H54 (cell line): ENCODE results near the gene SULT4A1.
"Not testable (repeated sequence)": the region's sequence is repeated elsewhere in the genome, so short reads cannot be mapped to it uniquely, and the experiment has no call there.

Experiments
- DNase-seq: peaks from one replicate; pipeline ENCODE4 v3.0.0; 2011; ENCODE audit warnings: low spot score, mixed read lengths; ENCODE audit not compliant: insufficient read length
- FAIRE-seq: peaks from 3 replicates; lab custom pipeline; 2011; peaks lifted over from hg19 to GRCh38; lab: Jason Lieb, UNC
- POLR2A ChIP-seq: IDR thresholded peaks from 2 replicates; pipeline ENCODE4 v1.6.1; 2011; ENCODE audit warnings: low read depth, mild to moderate bottlenecking, low read length

SULT4A1 gene, protein sequence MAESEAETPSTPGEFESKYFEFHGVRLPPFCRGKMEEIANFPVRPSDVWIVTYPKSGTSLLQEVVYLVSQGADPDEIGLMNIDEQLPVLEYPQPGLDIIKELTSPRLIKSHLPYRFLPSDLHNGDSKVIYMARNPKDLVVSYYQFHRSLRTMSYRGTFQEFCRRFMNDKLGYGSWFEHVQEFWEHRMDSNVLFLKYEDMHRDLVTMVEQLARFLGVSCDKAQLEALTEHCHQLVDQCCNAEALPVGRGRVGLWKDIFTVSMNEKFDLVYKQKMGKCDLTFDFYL

DNA sequence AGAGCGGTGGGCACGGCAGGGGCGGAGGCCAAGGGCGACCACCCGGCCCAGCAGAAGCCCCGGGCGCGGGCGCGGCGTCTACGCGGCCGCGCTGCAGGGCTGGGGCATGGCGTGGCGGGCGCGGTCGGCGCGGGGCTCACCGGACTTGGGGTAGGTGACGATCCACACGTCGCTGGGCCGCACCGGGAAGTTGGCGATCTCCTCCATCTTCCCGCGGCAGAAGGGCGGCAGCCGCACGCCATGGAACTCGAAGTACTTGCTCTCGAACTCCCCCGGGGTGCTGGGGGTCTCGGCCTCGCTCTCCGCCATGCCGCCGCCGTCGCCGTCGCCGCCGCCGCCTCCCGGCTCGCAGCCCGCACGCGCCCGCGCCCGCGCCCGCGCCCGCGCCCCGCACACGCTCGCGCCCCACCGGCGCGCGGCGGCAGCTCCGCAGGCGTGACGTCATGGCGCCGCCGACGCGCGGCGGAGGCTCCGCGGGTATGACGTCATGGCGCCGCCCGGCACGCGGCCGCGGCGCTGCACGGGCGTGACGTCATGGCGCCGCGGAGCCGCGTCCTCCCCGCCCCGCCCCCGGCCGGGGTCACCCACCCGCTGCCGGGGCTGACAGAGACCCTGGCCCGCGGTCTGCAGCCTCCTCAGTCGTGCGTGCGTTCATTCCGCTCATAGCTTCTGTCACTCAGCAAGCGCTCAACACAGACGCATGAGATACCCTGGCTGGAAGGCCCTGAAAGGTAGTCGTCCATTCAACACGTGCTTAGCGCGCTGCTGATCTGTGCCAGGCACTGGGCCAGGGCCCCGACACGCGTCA lies at the start of gene SULT4A1:
TSS of gene SULT4A1 (minus strand) at position 440 of the 808 bp plus-strand sequence. CDS start at position 309, 131 bp downstream.
- TF ChIP-seq POLR2A, result peak; percentile 28; the same call in 1 of the 2 replicates
- FAIRE-seq (no peak), DNase-seq (no peak)

DNA sequence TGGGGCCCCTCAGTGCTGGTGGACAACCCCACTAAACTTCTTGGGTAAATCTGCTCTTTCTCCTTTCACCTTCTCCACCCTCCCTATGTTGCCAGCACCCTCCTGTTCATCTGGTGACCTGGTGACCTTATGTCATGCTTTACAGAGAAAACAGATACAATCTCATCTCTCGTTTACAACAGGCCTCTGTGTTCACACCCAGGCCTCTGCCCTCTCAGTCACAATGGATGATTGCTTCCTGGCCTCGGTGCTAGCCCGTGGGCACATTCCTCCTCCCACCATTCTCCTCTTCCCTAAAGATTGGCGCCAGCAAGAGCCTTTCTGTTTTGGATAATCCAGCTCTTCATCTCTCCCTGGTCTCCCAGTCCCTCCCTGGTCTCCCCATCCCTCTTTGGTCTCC lies 49.0 kb upstream of the SULT4A1 start:
- no peak for TF ChIP-seq POLR2A
- FAIRE-seq (no peak), DNase-seq (no peak)

DNA sequence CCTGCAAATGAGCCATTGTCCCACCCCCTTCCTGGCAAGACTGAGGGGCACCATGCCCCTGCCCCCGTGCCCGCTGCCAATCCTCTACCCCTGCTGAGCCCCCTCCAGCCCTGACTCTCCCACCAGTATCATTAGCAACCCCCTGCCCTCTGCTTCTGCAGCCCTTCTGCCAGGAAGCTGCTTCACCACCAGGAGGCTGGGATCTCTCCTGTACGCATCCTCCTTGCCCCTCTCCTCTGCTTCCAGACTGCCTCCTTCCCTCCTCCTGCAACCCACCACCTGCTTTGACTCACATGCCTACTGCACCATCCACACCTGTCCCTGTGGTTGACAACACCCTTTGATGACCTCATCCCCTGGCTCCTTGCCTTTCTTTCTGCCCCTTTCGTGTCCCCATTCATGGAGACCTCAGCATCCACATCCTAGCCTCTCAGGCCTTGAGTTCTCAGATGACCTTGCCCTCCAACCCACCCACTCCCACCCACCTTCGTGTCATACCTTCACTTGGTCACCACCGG lies 47.9 kb upstream of the SULT4A1 start:
- DNase-seq (no peak), FAIRE-seq (no peak)
- TF ChIP-seq POLR2A, result no peak

DNA sequence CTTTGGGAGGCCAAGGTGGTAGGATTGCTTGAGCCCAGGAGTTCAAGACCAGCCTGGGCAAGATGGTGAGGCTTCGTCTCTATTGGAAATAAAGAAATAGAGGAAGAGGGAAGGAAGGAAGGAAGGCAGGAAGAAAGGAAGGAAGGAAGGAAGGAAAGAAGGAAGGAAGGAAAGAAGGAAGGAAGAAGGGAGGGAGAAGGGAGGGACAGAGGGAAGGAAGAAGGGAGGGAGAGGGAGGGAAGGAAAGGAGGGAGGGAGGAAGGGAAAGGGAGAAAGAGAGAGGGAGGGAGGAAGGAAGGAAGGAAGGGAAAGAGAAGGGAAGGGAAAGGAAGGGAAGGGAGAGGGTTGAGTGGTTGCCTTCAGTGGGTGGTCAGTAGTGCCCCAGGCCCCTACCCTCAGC lies 47.4 kb upstream of the SULT4A1 start:
- FAIRE-seq (no peak), DNase-seq (no peak)
- no peak for TF ChIP-seq POLR2A

DNA sequence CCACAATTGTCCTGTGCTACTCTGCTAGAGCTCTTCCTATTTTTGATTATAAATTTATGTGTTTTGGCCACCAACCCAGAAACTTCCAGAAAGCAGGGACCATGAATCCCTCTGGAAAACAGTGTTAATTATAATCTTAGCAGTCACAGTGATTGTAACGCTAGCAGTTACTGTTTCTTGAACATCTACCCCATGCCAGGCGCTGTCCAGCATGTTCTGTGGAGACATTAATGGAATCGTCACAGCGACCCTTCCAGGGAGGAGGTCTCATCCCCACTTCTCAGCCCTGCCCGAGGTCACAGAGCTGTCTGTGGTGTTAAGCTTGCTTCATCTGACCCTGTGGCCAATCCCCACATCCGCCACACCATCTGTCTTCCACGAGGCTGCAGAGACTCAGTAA lies 43.4 kb upstream of the SULT4A1 start:
- no peak for TF ChIP-seq POLR2A
- FAIRE-seq (no peak), DNase-seq (no peak)

DNA sequence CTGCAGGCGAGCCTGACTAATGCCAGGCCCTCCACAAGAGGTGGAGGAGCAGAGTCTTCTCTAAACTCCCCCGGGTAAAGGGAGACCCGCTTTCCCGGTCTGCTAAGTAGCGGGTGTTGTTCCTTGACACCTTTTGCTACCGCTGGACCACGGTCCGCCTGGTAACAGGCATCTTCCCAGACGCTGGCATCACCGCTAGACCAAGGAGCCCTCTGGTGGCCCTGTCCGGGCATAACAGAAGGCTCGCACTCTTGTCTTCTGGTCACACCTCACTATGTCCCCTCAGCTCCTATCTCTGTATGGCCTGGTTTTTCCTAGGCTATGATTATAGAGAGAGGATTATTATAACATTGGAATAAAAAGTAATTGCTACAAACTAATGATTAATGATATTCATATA lies 42.1 kb upstream of the SULT4A1 start:
- DNase-seq, FAIRE-seq: not testable (repeated sequence)

- FAIRE-seq, DNase-seq: not testable (repeated sequence)
Observed at GRCh38 chr22:43903033-43903432, 40.7 kb upstream of the SULT4A1 start.

- FAIRE-seq (no peak), DNase-seq (no peak)
- TF ChIP-seq POLR2A, result no peak
Observed at GRCh38 chr22:43901976-43902643, 39.8 kb upstream of the SULT4A1 start.

DNA sequence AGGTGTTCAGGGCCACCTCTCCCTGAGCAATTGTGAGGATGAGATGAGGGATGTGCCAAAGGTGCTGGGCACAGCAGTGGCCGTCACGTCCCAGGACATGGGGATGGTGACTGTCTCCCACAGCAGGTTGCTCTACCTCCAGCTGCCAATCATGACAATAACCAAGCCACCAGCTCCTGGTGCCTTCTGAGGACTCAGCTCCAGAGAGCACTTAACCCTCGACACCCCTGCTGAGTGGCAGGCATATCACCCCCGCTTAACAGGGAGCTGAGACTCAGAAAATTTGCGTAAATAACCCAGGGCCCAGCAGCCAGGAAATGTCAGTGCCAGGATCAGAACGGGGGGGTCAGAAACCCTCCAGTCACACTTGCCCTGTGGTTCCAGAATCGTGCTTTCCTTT lies 37.9 kb upstream of the SULT4A1 start:
- TF ChIP-seq POLR2A, result no peak
- DNase-seq (no peak), FAIRE-seq (no peak)

DNA sequence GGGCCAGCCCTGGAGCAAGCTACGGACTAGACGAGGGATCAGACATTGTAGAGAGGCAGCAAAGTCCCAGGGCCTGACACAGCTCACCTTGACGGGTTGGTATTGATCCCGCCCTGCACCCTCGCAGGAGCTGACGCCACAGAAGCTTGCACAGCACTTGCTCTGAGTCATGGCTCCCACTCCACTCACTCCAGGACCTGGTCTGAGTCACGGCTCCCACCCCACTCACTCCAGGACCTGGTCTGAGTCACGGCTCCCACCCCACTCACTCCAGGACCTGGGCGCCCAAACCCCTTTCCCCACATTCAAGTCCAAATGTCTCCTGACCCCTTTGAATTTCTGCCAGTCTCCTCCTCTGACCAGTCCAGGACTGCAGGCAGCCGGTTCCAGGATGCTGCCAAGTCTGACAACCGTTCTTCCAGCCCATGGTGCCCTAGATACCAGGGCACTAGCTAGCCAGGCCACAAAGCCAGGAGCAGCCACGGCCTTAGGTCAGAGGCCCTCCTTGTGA lies 35.5 kb upstream of the SULT4A1 start:
- DNase-seq, result peak; percentile 72
- FAIRE-seq, result peak; percentile 77
- no peak for TF ChIP-seq POLR2A

- TF ChIP-seq POLR2A, result no peak
- no peak for FAIRE-seq
- DNase-seq, result no peak
Observed at GRCh38 chr22:43895986-43896645, 33.8 kb upstream of the SULT4A1 start.

DNA sequence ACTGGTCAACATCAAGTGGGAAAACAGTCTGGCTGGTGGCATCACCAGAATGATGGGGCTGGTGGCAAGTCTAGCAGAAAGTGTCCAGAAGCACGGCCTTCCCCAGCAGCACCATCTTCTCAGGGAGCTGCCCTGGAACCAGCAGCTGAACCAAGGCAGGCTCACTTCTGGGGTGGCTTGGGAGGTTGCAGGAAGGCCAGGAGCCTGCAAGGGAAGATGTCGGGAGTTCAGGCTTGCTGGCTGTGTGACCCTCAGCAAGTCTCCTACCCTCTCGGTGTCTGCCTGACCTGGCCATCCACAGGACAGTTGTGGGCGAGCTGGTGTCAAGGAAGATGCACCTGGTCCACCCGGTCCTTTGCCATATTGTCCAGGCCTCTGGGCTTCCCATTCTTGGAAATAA lies 31.8 kb upstream of the SULT4A1 start:
- FAIRE-seq (no peak), DNase-seq (no peak)
- TF ChIP-seq POLR2A, result no peak

GRCh38 chr22:43893266-43893665 lies 31.0 kb upstream of the SULT4A1 start:
- DNase-seq (no peak), FAIRE-seq (no peak)
- TF ChIP-seq POLR2A, result no peak
